Lung (tissue), 13 donors: ENCODE results near the gene GADD45GIP1. TPM values are rescaled to one million over a fixed set of nuclear protein-coding genes. Genes with fewer than 3 reads are reported as not detected.
A peak's percentile ranks its signal among the peaks of the same experiment; 100 is the strongest.

Experiments used
- ATAC-seq: fragments of 200-7000 bp; cut with Tn5 transposase; one replicate; pipeline ENCODE4 v1.9.1; 2020; ENCODE audit warnings: moderate number of reproducible peaks; ENCODE audit not compliant: insufficient read depth, low FRiP score
- DNase-seq, 3 donors: peaks; one replicate each; pipeline ENCODE4 v3.0.0-alpha.2; 2013 to 2017
- H3K27ac ChIP-seq, 2 donors: one replicate each; pipeline ENCODE4 v1.5.1; 2013; ENCODE audit warnings: mild to moderate bottlenecking in 2 of 2, moderate library complexity in 2 of 2, control low read depth in 1 of 2, inconsistent platforms in 1 of 2, low read depth in 1 of 2, low read length in 1 of 2
- H3K27me3 ChIP-seq, 3 donors: one replicate each; pipeline ENCODE4 v1.5.1; 2013; ENCODE audit warnings: low read length in 2 of 3; ENCODE audit not compliant: control insufficient read depth in 3 of 3, insufficient read depth in 3 of 3
- H3K36me3 ChIP-seq, 4 donors: one replicate each; pipeline ENCODE4 v1.5.1; 2013; ENCODE audit warnings: low read length in 4 of 4, mild to moderate bottlenecking in 1 of 4, moderate library complexity in 1 of 4; ENCODE audit not compliant: control insufficient read depth in 4 of 4, insufficient read depth in 4 of 4
- H3K4me1 ChIP-seq, 5 donors: one replicate each; pipeline ENCODE4 v1.5.1; 2013; ENCODE audit warnings: low read length in 5 of 5, mild to moderate bottlenecking in 2 of 5, moderate library complexity in 1 of 5; ENCODE audit not compliant: control insufficient read depth in 5 of 5, insufficient read depth in 5 of 5
- H3K4me3 ChIP-seq: one replicate; pipeline ENCODE4 v1.5.1; 2013; ENCODE audit warnings: mild to moderate bottlenecking, control low read depth, moderate library complexity
- H3K9ac ChIP-seq, 2 donors: one replicate each; pipeline ENCODE4 v1.5.1; 2013; ENCODE audit warnings: low read length in 2 of 2, control low read depth in 1 of 2; ENCODE audit not compliant: insufficient read depth in 1 of 2
- H3K9me3 ChIP-seq, 4 donors: one replicate each; pipeline ENCODE4 v1.5.1; 2013; ENCODE audit warnings: low read length in 3 of 4, mild to moderate bottlenecking in 1 of 4, moderate library complexity in 1 of 4; ENCODE audit not compliant: control insufficient read depth in 4 of 4, insufficient read depth in 3 of 4
- WGBS, 2 donors: extraction: QIAGEN DNeasy Blood & Tissue Kit; methylation state at CpG; one replicate each; pipeline ENCODE4 v1.1.7; 2013; 5-methylcytosine and 5-hydroxymethylcytosine counted together
- polyA plus RNA-seq, 2 donors: library from polyadenylated mRNA; stranded (reverse); fragments of 200-250 nt; gene quantifications; one replicate each; pipeline ENCODE4 v1.2.1, GENCODE V29; 2013
- small RNA-seq: library from RNA; depleted of rRNA; stranded (forward); fragments of <200 nt; gene quantifications from one replicate; pipeline ENCODE3, GENCODE V24; 2014; ENCODE audit warnings: low replicate concordance
- total RNA-seq, 2 donors: library from RNA; depleted of rRNA in 1 of 2; stranded (reverse); fragments of >200 nt in 1 of 2; gene quantifications; one replicate each; pipeline ENCODE4 v1.2.1, GENCODE V29; 2014 to 2021
- TF ChIP-seq, protein P1 (sequence below): IDR thresholded peaks from 2 replicates; pipeline ENCODE4 v1.5.1; 2012; ENCODE audit warnings: mild to moderate bottlenecking; ENCODE audit errors: control extremely low read depth, extremely low read depth
- donor health status: control.
- donor health status: control.
- donor health status: Bipolar disorder and iron deficiency.
- donor health status: healthy.
- donor health status: DM: yes; HTN: yes; CAD: no.

The GADD45GIP1 gene
- total and polyA plus RNA-seq, 4 donors: 14.9 to 69.0 (median 36.3) TPM

DNA sequence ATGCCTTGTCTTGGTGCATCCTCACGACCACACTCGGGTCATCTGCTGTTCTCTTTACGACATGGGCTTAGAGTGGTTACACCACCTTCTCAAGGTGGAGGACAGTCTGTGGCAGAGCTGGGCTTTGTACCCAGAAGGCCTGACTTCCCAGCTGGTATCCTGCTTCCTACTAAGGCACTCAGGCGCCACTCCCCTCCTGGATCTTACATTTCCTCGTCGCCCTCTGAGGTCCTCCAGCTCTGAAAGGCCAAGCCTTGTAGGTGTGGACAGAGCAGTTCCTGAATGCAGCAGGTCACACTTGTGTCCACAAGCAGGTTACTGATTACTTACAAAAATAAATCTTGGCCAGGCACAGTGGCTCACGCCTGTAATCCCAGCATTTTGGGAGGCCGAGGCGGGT is 49.9 kb downstream of the GADD45GIP1 start:
- H3K27me3 ChIP-seq: no peaks in the 10 kb centered on the region
- TF ChIP-seq, protein P1, sequence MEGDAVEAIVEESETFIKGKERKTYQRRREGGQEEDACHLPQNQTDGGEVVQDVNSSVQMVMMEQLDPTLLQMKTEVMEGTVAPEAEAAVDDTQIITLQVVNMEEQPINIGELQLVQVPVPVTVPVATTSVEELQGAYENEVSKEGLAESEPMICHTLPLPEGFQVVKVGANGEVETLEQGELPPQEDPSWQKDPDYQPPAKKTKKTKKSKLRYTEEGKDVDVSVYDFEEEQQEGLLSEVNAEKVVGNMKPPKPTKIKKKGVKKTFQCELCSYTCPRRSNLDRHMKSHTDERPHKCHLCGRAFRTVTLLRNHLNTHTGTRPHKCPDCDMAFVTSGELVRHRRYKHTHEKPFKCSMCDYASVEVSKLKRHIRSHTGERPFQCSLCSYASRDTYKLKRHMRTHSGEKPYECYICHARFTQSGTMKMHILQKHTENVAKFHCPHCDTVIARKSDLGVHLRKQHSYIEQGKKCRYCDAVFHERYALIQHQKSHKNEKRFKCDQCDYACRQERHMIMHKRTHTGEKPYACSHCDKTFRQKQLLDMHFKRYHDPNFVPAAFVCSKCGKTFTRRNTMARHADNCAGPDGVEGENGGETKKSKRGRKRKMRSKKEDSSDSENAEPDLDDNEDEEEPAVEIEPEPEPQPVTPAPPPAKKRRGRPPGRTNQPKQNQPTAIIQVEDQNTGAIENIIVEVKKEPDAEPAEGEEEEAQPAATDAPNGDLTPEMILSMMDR: no peak
- peaks cover 0 to 2% (median 0%) of the 10 kb centered on the region in 5 donors for H3K4me1 ChIP-seq
- ATAC-seq: no peak
- 79 to 88% methylated on average over 9 of the region's 9 CpGs for WGBS, 2 donors
- no peak overlapping the region for H3K4me3 ChIP-seq
- H3K9ac ChIP-seq: no peak overlapping the region
- H3K36me3 ChIP-seq: no peaks in the 10 kb centered on the region
- DNase-seq: no peak
- H3K9me3 ChIP-seq: no peaks in the 10 kb centered on the region
- H3K27ac ChIP-seq: no peak overlapping the region

Small RNA genes within 50 kb of the gene (small RNA-seq; reads per million reads assigned to genes)
- gene MIR5695 (0.60 reads per million, percentile 68 among the genes with 10 or more reads in this experiment), gene MIR6515 (0.06 reads per million)

Other genes starting within 250 kb of the GADD45GIP1 start
- 10 to 100 TPM; 54.7 to 63.0 TPM for gene TNPO2, start 233.3 kb downstream of the GADD45GIP1 start, total RNA-seq
- 10 to 100 TPM; 29.5 to 31.5 TPM for gene TNPO2, start 233.3 kb downstream of the GADD45GIP1 start, polyA plus RNA-seq
- 100 to 1,000 TPM in 1 of 2 donors, 10 to 100 TPM in 1; 77.2 to 144 TPM for gene TRIR, start 222.5 kb downstream of the GADD45GIP1 start, total RNA-seq
- gene TRIR, start 222.5 kb downstream of the GADD45GIP1 start, polyA plus RNA-seq: 100 to 1,000 TPM; 226 to 422 TPM
- 10 to 100 TPM; 33.4 to 75.0 TPM for gene GET3, start 219.7 kb downstream of the GADD45GIP1 start, total RNA-seq
- 100 to 1,000 TPM in 1 of 2 donors, 10 to 100 TPM in 1; 78.8 to 112 TPM for gene GET3, start 219.7 kb downstream of the GADD45GIP1 start, polyA plus RNA-seq
- not detected for gene BEST2, start 205.4 kb downstream of the GADD45GIP1 start, total RNA-seq
- under 1 TPM in 1 of 2 donors, not detected in 1; 0.02 TPM for gene BEST2, start 205.4 kb downstream of the GADD45GIP1 start, polyA plus RNA-seq
- gene HOOK2, start 181.7 kb downstream of the GADD45GIP1 start, total RNA-seq: 10 to 100 TPM; 46.9 to 67.4 TPM
- gene HOOK2, start 181.7 kb downstream of the GADD45GIP1 start, polyA plus RNA-seq: 10 to 100 TPM; 39.8 to 54.3 TPM
- 100 to 1,000 TPM; 121 to 205 TPM for gene JUNB, start 165.7 kb downstream of the GADD45GIP1 start, total RNA-seq
- 100 to 1,000 TPM; 111 to 689 TPM for gene JUNB, start 165.7 kb downstream of the GADD45GIP1 start, polyA plus RNA-seq
- 100 to 1,000 TPM; 166 to 196 TPM for gene PRDX2, start 155.4 kb downstream of the GADD45GIP1 start, total RNA-seq
- 100 to 1,000 TPM; 132 to 181 TPM for gene PRDX2, start 155.4 kb downstream of the GADD45GIP1 start, polyA plus RNA-seq
- 1 to 10 TPM; 1.8 to 2.2 TPM for gene THSD8, start 155.2 kb downstream of the GADD45GIP1 start, total RNA-seq
- 1 to 10 TPM in 1 of 2 donors, under 1 TPM in 1; 0.10 to 6.2 TPM for gene THSD8, start 155.2 kb downstream of the GADD45GIP1 start, polyA plus RNA-seq
- 10 to 100 TPM in 1 of 2 donors, 1 to 10 TPM in 1; 7.5 to 16.1 TPM for gene RNASEH2A, start 150.6 kb downstream of the GADD45GIP1 start, total RNA-seq
- gene RNASEH2A, start 150.6 kb downstream of the GADD45GIP1 start, polyA plus RNA-seq: 10 to 100 TPM in 1 of 2 donors, 1 to 10 TPM in 1; 7.3 to 11.1 TPM
- not detected for gene RTBDN, start 122.6 kb downstream of the GADD45GIP1 start, total RNA-seq
- not detected for gene RTBDN, start 122.6 kb downstream of the GADD45GIP1 start, polyA plus RNA-seq
- gene MAST1, start 118.7 kb downstream of the GADD45GIP1 start, total RNA-seq: under 1 TPM; 0.55 to 0.88 TPM
- under 1 TPM; 0.08 to 0.26 TPM for gene MAST1, start 118.7 kb downstream of the GADD45GIP1 start, polyA plus RNA-seq
- 10 to 100 TPM; 31.2 to 68.0 TPM for gene DNASE2, start 75.8 kb downstream of the GADD45GIP1 start, total RNA-seq
- gene DNASE2, start 75.8 kb downstream of the GADD45GIP1 start, polyA plus RNA-seq: 10 to 100 TPM; 32.2 to 72.3 TPM
- 1 to 10 TPM in 1 of 2 donors, under 1 TPM in 1; 0.28 to 3.0 TPM for gene KLF1, start 70.0 kb downstream of the GADD45GIP1 start, total RNA-seq
- under 1 TPM; 0.26 to 0.61 TPM for gene KLF1, start 70.0 kb downstream of the GADD45GIP1 start, polyA plus RNA-seq
- 10 to 100 TPM; 24.0 to 31.3 TPM for gene GCDH, start 66.1 kb downstream of the GADD45GIP1 start, total RNA-seq
- 10 to 100 TPM; 15.6 to 33.8 TPM for gene GCDH, start 66.1 kb downstream of the GADD45GIP1 start, polyA plus RNA-seq
- not detected for gene SYCE2, start 37.9 kb downstream of the GADD45GIP1 start, total RNA-seq
- gene SYCE2, start 37.9 kb downstream of the GADD45GIP1 start, polyA plus RNA-seq: under 1 TPM; 0.13 to 0.28 TPM
- 10 to 100 TPM; 27.8 to 65.7 TPM for gene FARSA, start 23.5 kb downstream of the GADD45GIP1 start, total RNA-seq
- 10 to 100 TPM; 39.8 to 72.1 TPM for gene FARSA, start 23.5 kb downstream of the GADD45GIP1 start, polyA plus RNA-seq
- gene CALR, start 18.6 kb downstream of the GADD45GIP1 start, total RNA-seq: 1,000 to 10,000 TPM in 1 of 2 donors, 100 to 1,000 TPM in 1; 479 to 1,551 TPM
- gene CALR, start 18.6 kb downstream of the GADD45GIP1 start, polyA plus RNA-seq: 1,000 to 10,000 TPM in 1 of 2 donors, 100 to 1,000 TPM in 1; 415 to 1,123 TPM
- 100 to 1,000 TPM in 1 of 2 donors, 10 to 100 TPM in 1; 79.7 to 122 TPM for gene RAD23A, start 11.4 kb downstream of the GADD45GIP1 start, total RNA-seq
- 100 to 1,000 TPM; 112 to 186 TPM for gene RAD23A, start 11.4 kb downstream of the GADD45GIP1 start, polyA plus RNA-seq
- under 1 TPM; 0.20 to 0.25 TPM for gene DAND5, start 12.4 kb upstream of the GADD45GIP1 start, total RNA-seq
- under 1 TPM; 0.01 to 0.14 TPM for gene DAND5, start 12.4 kb upstream of the GADD45GIP1 start, polyA plus RNA-seq
- gene NFIX, start 38.3 kb upstream of the GADD45GIP1 start, total RNA-seq: 100 to 1,000 TPM; 129 to 190 TPM
- 10 to 100 TPM; 26.0 to 50.5 TPM for gene NFIX, start 38.3 kb upstream of the GADD45GIP1 start, polyA plus RNA-seq
- 10 to 100 TPM; 12.9 to 25.9 TPM for gene LYL1, start 145.6 kb upstream of the GADD45GIP1 start, total RNA-seq
- gene LYL1, start 145.6 kb upstream of the GADD45GIP1 start, polyA plus RNA-seq: 10 to 100 TPM; 15.5 to 34.1 TPM
- 10 to 100 TPM; 14.4 to 41.4 TPM for gene TRMT1, start 159.5 kb upstream of the GADD45GIP1 start, total RNA-seq
- gene TRMT1, start 159.5 kb upstream of the GADD45GIP1 start, polyA plus RNA-seq: 10 to 100 TPM; 46.1 to 48.2 TPM
- 10 to 100 TPM; 18.4 to 94.8 TPM for gene NACC1, start 161.0 kb upstream of the GADD45GIP1 start, total RNA-seq
- gene NACC1, start 161.0 kb upstream of the GADD45GIP1 start, polyA plus RNA-seq: 10 to 100 TPM; 51.6 to 64.9 TPM
- 10 to 100 TPM; 45.8 to 94.3 TPM for gene STX10, start 193.2 kb upstream of the GADD45GIP1 start, total RNA-seq
- gene STX10, start 193.2 kb upstream of the GADD45GIP1 start, polyA plus RNA-seq: 100 to 1,000 TPM; 128 to 136 TPM
- 10 to 100 TPM; 29.8 to 93.5 TPM for gene IER2, start 193.2 kb upstream of the GADD45GIP1 start, total RNA-seq
- 100 to 1,000 TPM in 1 of 2 donors, 10 to 100 TPM in 1; 92.5 to 242 TPM for gene IER2, start 193.2 kb upstream of the GADD45GIP1 start, polyA plus RNA-seq